RWPE2 (cell line): ENCODE data around the gene TMEM108.
A peak's percentile ranks its signal among the peaks of the same experiment; 100 is the strongest.

ENCODE experiments used
- ATAC-seq: fragments of 200-7000 bp; cut with Tn5 transposase; 3 replicates; pipeline ENCODE4 v1.9.1; 2021; ENCODE audit warnings: low read depth
- DNase-seq: peaks from one replicate; pipeline ENCODE4 v3.0.0-alpha.2; 2020; ENCODE audit warnings: low spot score
- H3K27ac ChIP-seq: fragments of 450-650 bp; 2 replicates; pipeline ENCODE4 v1.5.1; 2017; ENCODE audit warnings: mild to moderate bottlenecking; ENCODE audit not compliant: poor library complexity, severe bottlenecking
- H3K27me3 ChIP-seq: fragments of 250-450 bp; sonication (Bioruptor Pico); 2 replicates; pipeline ENCODE4 v1.5.1; 2021; ENCODE audit warnings: mild to moderate bottlenecking, moderate library complexity; ENCODE audit not compliant: insufficient read depth, poor library complexity, severe bottlenecking
- H3K36me3 ChIP-seq: fragments of 250-450 bp; sonication (Bioruptor Pico); 2 replicates; pipeline ENCODE4 v1.5.1; 2020; ENCODE audit warnings: low read depth, mild to moderate bottlenecking, moderate library complexity
- H3K4me1 ChIP-seq: fragments of 250-450 bp; sonication (Bioruptor Pico); 2 replicates; pipeline ENCODE4 v1.5.1; 2021; ENCODE audit warnings: mild to moderate bottlenecking, moderate library complexity; ENCODE audit not compliant: insufficient read depth, poor library complexity, severe bottlenecking
- H3K4me3 ChIP-seq: fragments of 250-450 bp; sonication (Bioruptor Pico); 2 replicates; pipeline ENCODE4 v1.5.1; 2021; ENCODE audit warnings: mild to moderate bottlenecking, moderate library complexity; ENCODE audit not compliant: severe bottlenecking
- H3K9me3 ChIP-seq: fragments of 250-450 bp; sonication (Bioruptor Pico); 2 replicates; pipeline ENCODE4 v1.5.1; 2021; ENCODE audit warnings: mild to moderate bottlenecking, moderate library complexity; ENCODE audit not compliant: severe bottlenecking
- CTCF ChIP-seq: fragments of 450-650 bp; IDR thresholded peaks from one replicate; pipeline ENCODE4 v1.5.1; 2017; ENCODE audit warnings: mild to moderate bottlenecking, moderate library complexity; ENCODE audit not compliant: poor library complexity, severe bottlenecking

TMEM108 gene

GRCh38 chr3:133383175-133383574, 345.0 kb downstream of the TMEM108 start:
- no peak for TF ChIP-seq CTCF
- H3K27ac ChIP-seq: no peak overlapping the region
- peaks cover 11% of the 10 kb centered on the region for H3K27me3 ChIP-seq
- ATAC-seq (peak; percentile 88), DNase-seq (no peak)
- no peak overlapping the region for H3K4me3 ChIP-seq
- H3K9me3 ChIP-seq: no peaks in the 10 kb centered on the region
- peaks cover 4% of the 10 kb centered on the region for H3K4me1 ChIP-seq
- H3K36me3 ChIP-seq: no peaks in the 10 kb centered on the region

GRCh38 chr3:133383741-133384140, 345.6 kb downstream of the TMEM108 start:
- peaks cover 4% of the 10 kb centered on the region for H3K4me1 ChIP-seq
- TF ChIP-seq CTCF: no peak
- no peak overlapping the region for H3K4me3 ChIP-seq
- H3K9me3 ChIP-seq: no peaks in the 10 kb centered on the region
- no peaks in the 10 kb centered on the region for H3K36me3 ChIP-seq
- DNase-seq (no peak), ATAC-seq (no peak)
- peaks cover 11% of the 10 kb centered on the region for H3K27me3 ChIP-seq
- no peak overlapping the region for H3K27ac ChIP-seq

GRCh38 chr3:133384331-133385027, 346.3 kb downstream of the TMEM108 start:
- DNase-seq (no peak), ATAC-seq (peak; percentile 76)
- Histone ChIP-seq H3K36me3 (no peaks in the 10 kb centered on the region), H3K9me3 (no peaks in the 10 kb centered on the region), H3K4me1 (peaks cover 4% of the 10 kb centered on the region), H3K27ac (no peak overlapping the region), H3K4me3 (no peak overlapping the region), H3K27me3 (peaks cover 11% of the 10 kb centered on the region)
- TF ChIP-seq CTCF: peak; percentile 85

- peaks cover 6% of the 10 kb centered on the region for H3K27me3 ChIP-seq
- no peak overlapping the region for H3K27ac ChIP-seq
- peak; percentile 13 for TF ChIP-seq CTCF
- no peaks in the 10 kb centered on the region for H3K36me3 ChIP-seq
- H3K9me3 ChIP-seq: no peaks in the 10 kb centered on the region
- DNase-seq (no peak), ATAC-seq (no peak)
- H3K4me3 ChIP-seq: no peak overlapping the region
- H3K4me1 ChIP-seq: peaks cover 4% of the 10 kb centered on the region
Observed at GRCh38 chr3:133386876-133387275, 348.7 kb downstream of the TMEM108 start.

- no peak overlapping the region for H3K27ac ChIP-seq
- TF ChIP-seq CTCF: no peak
- peaks cover 1% of the 10 kb centered on the region for H3K27me3 ChIP-seq
Observed at GRCh38 chr3:133387341-133387740, 349.1 kb downstream of the TMEM108 start.

More at GRCh38 chr3:133387341-133387740, 349.1 kb downstream of the TMEM108 start:
- Histone ChIP-seq H3K9me3 (no peaks in the 10 kb centered on the region), H3K4me3 (no peak overlapping the region), H3K36me3 (no peaks in the 10 kb centered on the region), H3K4me1 (peaks cover 4% of the 10 kb centered on the region)
- DNase-seq (no peak), ATAC-seq (no peak)
